ENCODE data around the gene FGFR1OP2. TPM values are rescaled to one million over a fixed set of nuclear protein-coding genes. Genes with fewer than 3 reads are reported as not detected.

The FGFR1OP2 gene
- polyA plus RNA-seq, 3 donors from 2014 or later: 70.7 to 95.1 (median 85.2) TPM

GRCh38 chr12:26961803-26962202 lies 23.5 kb downstream of the FGFR1OP2 start:
- DNase-seq: no peak
- H3K36me3 Mint-ChIP-seq: peaks cover 13 to 36% (median 19%) of the 10 kb centered on the region in 3 donors

GRCh38 chr12:26963413-26963812 lies 25.1 kb downstream of the FGFR1OP2 start:
- Mint-ChIP-seq H3K4me3 (no peak overlapping the region), H3K36me3 (peaks cover 15 to 27% (median 15%) of the 10 kb centered on the region in 3 donors), H3K27ac (peak overlapping the region in 2 of 6 donors; percentile 30 to 48), H3K4me1 (no peaks in the 10 kb centered on the region), H3K27me3 (ENCODE audit: low read depth in 3 of 3) (no peaks in the 10 kb centered on the region), H3K9me3 (no peaks in the 10 kb centered on the region)
- DNase-seq: no peak

More at GRCh38 chr12:26961803-26962202, 23.5 kb downstream of the FGFR1OP2 start:
- Mint-ChIP-seq H3K27me3 (ENCODE audit: low read depth in 3 of 3) (no peaks in the 10 kb centered on the region), H3K9me3 (no peaks in the 10 kb centered on the region), H3K4me1 (peaks cover 0 to 7% of the 10 kb centered on the region in 2 donors), H3K4me3 (no peak overlapping the region), H3K27ac (no peak overlapping the region)

DNA sequence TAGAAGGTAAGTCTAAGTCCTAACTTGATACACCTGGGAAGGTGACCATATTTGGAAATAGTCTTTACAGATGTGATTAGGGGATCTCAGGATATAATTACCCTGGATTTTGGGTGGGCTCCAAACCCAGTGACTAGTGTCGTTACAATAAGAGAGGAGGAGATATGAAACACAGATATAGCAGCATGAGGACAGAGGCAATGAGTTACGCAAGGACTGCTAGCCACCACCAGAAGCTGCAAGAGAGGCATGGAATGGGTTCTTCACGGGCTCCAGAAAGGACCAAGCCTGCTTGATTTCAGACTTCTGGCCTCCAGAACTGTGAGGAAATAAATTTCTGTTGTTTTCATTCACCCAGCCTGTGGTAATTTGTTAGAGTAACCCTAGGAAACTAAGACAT lies 28.6 kb downstream of the FGFR1OP2 start:
- Mint-ChIP-seq H3K4me3 (no peak overlapping the region), H3K36me3 (peaks cover 11 to 24% (median 11%) of the 10 kb centered on the region in 3 donors), H3K4me1 (peaks cover 14 to 18% of the 10 kb centered on the region in 2 donors), H3K27ac (peak overlapping the region in 2 of 6 donors; percentile 37 to 51), H3K9me3 (no peaks in the 10 kb centered on the region), H3K27me3 (ENCODE audit: low read depth in 3 of 3) (no peaks in the 10 kb centered on the region)
- no peak for DNase-seq

DNA sequence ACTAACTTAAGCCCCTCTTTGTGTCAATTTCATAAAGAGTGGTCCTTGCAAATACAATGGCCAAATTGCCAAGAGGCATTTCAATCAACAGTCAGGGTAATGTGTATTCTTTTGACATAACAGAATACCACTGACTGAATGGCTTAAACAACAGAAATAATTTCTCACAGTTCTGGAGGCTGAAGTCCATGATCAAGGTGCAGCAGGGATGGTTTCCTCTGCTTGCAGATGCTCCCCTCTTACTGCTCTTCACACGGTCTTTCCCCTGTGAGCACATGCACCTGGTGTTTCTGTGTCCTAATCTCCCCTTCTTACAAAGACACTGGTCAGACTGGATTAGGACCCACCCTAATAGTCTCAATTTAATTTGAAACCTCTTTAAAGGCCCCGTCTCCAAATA lies 31.9 kb downstream of the FGFR1OP2 start:
- peak overlapping the region in 2 of 6 donors; percentile 43 to 53 for H3K27ac Mint-ChIP-seq

DNA sequence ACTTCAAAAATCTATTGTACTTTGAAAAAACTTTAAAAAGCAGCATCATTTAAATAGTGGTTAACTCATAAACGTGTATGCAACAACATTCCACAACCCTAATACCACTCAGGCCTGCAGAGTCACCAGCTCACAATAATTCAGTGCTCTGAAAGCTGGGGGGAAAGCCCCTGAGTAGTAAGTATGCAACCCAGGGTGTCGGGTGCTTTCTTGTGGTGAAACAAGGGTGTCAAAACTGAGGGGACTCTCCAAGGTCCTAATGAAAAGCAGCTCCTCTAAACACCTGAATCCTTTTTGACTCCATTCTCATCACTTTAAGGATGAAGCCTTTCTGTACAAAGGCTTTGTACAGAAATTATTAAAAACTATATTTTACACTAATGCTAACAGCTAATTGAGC lies 33.7 kb downstream of the FGFR1OP2 start:
- peak; percentile 38 to 52 (median 42) for DNase-seq
- Mint-ChIP-seq H3K4me1 (peaks cover 18 to 22% of the 10 kb centered on the region in 2 donors), H3K27ac (peak overlapping the region; percentile 31 to 83 (median 71)), H3K27me3 (ENCODE audit: low read depth in 3 of 3) (no peaks in the 10 kb centered on the region), H3K36me3 (peaks cover 7 to 38% (median 14%) of the 10 kb centered on the region in 3 donors), H3K4me3 (peak overlapping the region in 2 of 5 donors; percentile 7 to 41), H3K9me3 (no peaks in the 10 kb centered on the region)

More for the DNA sequence above, 31.9 kb downstream of the FGFR1OP2 start:
- H3K27me3 Mint-ChIP-seq (ENCODE audit: low read depth in 3 of 3): no peaks in the 10 kb centered on the region
- H3K4me3 Mint-ChIP-seq: no peak overlapping the region
- H3K36me3 Mint-ChIP-seq: peaks cover 7 to 30% (median 12%) of the 10 kb centered on the region in 3 donors
- peaks cover 18 to 22% of the 10 kb centered on the region in 2 donors for H3K4me1 Mint-ChIP-seq
- no peak for DNase-seq
- H3K9me3 Mint-ChIP-seq: no peaks in the 10 kb centered on the region

GRCh38 chr12:26976687-26977086 lies 38.4 kb downstream of the FGFR1OP2 start:
- H3K27ac Mint-ChIP-seq: peak overlapping the region in 2 of 6 donors; percentile 31 to 34

DNA sequence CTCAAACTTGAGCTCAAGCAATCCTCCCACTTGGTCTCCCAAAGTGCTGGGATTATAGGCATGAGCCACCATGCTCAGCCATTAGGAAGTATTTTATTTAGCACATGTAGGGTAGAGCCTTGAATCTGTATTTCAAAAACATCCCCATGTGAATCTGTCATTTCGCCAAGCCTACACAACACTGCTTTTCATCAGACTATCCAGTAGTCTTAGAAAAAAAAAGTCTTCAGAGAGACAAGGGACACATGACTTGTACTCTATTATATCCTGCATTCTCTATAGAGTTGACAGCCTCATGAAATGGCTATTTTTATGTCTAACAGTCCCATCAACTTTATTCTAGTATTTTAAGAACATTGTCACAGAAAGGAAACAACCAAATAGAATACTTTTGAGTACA lies 40.5 kb downstream of the FGFR1OP2 start:
- peak overlapping the region in 2 of 6 donors; percentile 14 to 17 for H3K27ac Mint-ChIP-seq
- DNase-seq: no peak
- no peaks in the 10 kb centered on the region for H3K27me3 Mint-ChIP-seq (ENCODE audit: low read depth in 3 of 3)
- H3K4me1 Mint-ChIP-seq: peaks cover 1 to 3% of the 10 kb centered on the region in 2 donors
- H3K9me3 Mint-ChIP-seq: no peaks in the 10 kb centered on the region
- H3K4me3 Mint-ChIP-seq: no peak overlapping the region
- peaks cover 21 to 50% (median 21%) of the 10 kb centered on the region in 3 donors for H3K36me3 Mint-ChIP-seq

More at GRCh38 chr12:26976687-26977086, 38.4 kb downstream of the FGFR1OP2 start:
- H3K36me3 Mint-ChIP-seq: peaks cover 6 to 43% (median 18%) of the 10 kb centered on the region in 3 donors
- H3K9me3 Mint-ChIP-seq: no peaks in the 10 kb centered on the region
- H3K4me3 Mint-ChIP-seq: no peak overlapping the region
- no peak for DNase-seq
- peaks cover 5 to 6% of the 10 kb centered on the region in 2 donors for H3K4me1 Mint-ChIP-seq
- H3K27me3 Mint-ChIP-seq (ENCODE audit: low read depth in 3 of 3): no peaks in the 10 kb centered on the region

DNA sequence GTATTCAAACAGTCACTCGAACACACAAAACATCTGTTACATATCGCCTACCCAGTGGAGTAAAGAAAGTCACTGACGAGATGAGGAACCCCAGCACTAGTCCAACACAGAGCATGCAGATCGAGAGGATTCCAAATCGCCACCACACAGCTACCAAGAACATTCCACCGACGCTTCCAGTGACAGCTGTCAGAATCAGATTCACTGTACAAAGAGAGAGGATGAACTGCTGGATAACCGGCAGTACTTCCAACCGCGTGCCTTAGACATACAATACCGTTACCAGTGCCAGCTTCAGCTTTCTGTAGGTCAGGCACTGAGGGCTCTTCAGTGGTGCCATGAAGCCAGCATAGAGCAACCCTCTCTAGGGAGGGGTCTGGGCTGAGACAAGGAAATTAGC lies 41.5 kb downstream of the FGFR1OP2 start:
- peaks cover 2 to 6% of the 10 kb centered on the region in 2 donors for H3K4me1 Mint-ChIP-seq

GRCh38 chr12:26982866-26983265 lies 44.6 kb downstream of the FGFR1OP2 start:
- peak overlapping the region in 1 of 6 donors; percentile 29 for H3K27ac Mint-ChIP-seq
- no peak for DNase-seq
- peaks cover 2 to 6% of the 10 kb centered on the region in 2 donors for H3K4me1 Mint-ChIP-seq
- no peaks in the 10 kb centered on the region for H3K9me3 Mint-ChIP-seq
- H3K36me3 Mint-ChIP-seq: peaks cover 36 to 57% (median 45%) of the 10 kb centered on the region in 3 donors
- no peak overlapping the region for H3K4me3 Mint-ChIP-seq
- H3K27me3 Mint-ChIP-seq (ENCODE audit: low read depth in 3 of 3): peaks cover 0 to 3% (median 0%) of the 10 kb centered on the region in 3 donors

More for the DNA sequence above, 41.5 kb downstream of the FGFR1OP2 start:
- DNase-seq: no peak
- H3K27ac Mint-ChIP-seq: no peak overlapping the region
- H3K4me3 Mint-ChIP-seq: no peak overlapping the region
- H3K9me3 Mint-ChIP-seq: no peaks in the 10 kb centered on the region
- no peaks in the 10 kb centered on the region for H3K27me3 Mint-ChIP-seq (ENCODE audit: low read depth in 3 of 3)
- H3K36me3 Mint-ChIP-seq: peaks cover 22 to 46% (median 27%) of the 10 kb centered on the region in 3 donors

DNA sequence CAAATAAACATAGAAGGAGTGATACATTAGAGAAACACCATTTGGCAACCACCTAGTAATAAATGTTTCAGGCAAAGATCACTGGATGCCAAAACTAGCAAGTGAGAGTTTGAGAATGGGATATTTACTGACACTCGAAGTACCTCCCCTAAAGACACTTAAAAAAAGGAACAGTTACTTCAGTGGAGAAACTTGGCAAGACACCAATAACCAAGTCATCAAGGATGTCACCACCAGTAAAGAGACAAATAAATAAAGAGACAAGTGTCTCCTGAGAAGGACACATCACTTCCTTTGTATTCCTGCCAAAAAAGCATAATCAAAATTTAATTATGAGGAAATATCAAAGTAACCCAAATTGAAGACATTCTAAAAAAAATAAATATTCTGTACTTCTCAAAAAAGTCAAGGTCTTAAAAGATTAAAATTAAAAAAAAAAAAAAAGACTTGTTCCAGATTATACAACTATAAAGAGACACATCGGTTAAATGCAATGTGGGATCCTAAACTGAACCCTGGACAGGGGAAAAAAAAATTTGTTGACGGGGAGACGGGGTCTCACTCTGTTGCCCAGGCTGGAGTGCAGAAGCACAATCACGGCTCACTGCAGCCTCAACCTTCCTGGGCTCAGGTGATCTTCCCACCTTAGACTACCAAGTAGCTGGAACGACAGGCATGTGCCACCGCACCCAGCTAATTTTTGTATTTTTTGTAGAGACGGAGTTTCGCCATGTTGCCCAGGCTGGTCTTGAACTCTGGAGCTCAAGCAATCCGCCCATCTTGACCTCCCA lies 49.6 kb downstream of the FGFR1OP2 start:
- DNase-seq: no peak
- H3K27me3 Mint-ChIP-seq (ENCODE audit: low read depth in 3 of 3): peaks cover 0 to 3% (median 2%) of the 10 kb centered on the region in 3 donors
- H3K27ac Mint-ChIP-seq: peak overlapping the region in 1 of 6 donors; percentile 5
- H3K9me3 Mint-ChIP-seq: no peaks in the 10 kb centered on the region
- H3K36me3 Mint-ChIP-seq: peaks cover 32 to 49% (median 46%) of the 10 kb centered on the region in 3 donors
- peaks cover 2 to 6% of the 10 kb centered on the region in 2 donors for H3K4me1 Mint-ChIP-seq
- H3K4me3 Mint-ChIP-seq: no peak overlapping the region

DNA sequence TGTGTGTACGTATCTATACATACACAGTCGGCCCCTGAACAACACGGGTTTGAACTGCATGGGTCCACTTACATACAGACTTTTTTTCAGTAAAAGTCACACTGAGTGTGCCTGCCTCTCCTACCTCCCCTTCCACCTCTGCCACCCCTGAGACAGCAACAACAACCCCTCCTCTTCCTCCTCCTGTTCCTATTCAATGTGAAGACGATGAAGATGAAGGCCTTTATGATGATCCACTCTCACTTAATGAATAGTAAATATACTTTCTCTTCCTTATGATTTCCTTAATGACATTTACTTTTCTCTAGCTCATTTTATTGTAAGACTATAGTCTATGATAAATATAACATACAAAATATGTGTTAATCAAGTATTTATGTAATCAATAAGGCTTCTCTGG lies 50.4 kb downstream of the FGFR1OP2 start:
- Mint-ChIP-seq H3K4me3 (no peak overlapping the region), H3K9me3 (no peaks in the 10 kb centered on the region), H3K4me1 (peaks cover 2 to 4% of the 10 kb centered on the region in 2 donors), H3K27ac (peak overlapping the region in 1 of 6 donors; percentile 4), H3K27me3 (ENCODE audit: low read depth in 3 of 3) (peaks cover 0 to 3% (median 2%) of the 10 kb centered on the region in 3 donors), H3K36me3 (peaks cover 29 to 48% (median 41%) of the 10 kb centered on the region in 3 donors)
- DNase-seq: no peak

- DNase-seq: no peak
- Mint-ChIP-seq H3K9me3 (no peaks in the 10 kb centered on the region), H3K4me1 (no peaks in the 10 kb centered on the region), H3K36me3 (peaks cover 27 to 43% (median 35%) of the 10 kb centered on the region in 3 donors), H3K4me3 (no peak overlapping the region), H3K27ac (peak overlapping the region in 3 of 6 donors; percentile 4 to 65 (median 61)), H3K27me3 (ENCODE audit: low read depth in 3 of 3) (peaks cover 0 to 3% (median 2%) of the 10 kb centered on the region in 3 donors)
Measured at GRCh38 chr12:26989873-26990272, 51.6 kb downstream of the FGFR1OP2 start.

GRCh38 chr12:26991826-26992225 lies 53.6 kb downstream of the FGFR1OP2 start:
- DNase-seq: no peak
- peaks cover 17 to 41% (median 27%) of the 10 kb centered on the region in 3 donors for H3K36me3 Mint-ChIP-seq
- no peaks in the 10 kb centered on the region for H3K9me3 Mint-ChIP-seq
- H3K27ac Mint-ChIP-seq: no peak overlapping the region
- peaks cover 0 to 3% (median 2%) of the 10 kb centered on the region in 3 donors for H3K27me3 Mint-ChIP-seq (ENCODE audit: low read depth in 3 of 3)
- H3K4me1 Mint-ChIP-seq: peaks cover 0 to 2% of the 10 kb centered on the region in 2 donors
- no peak overlapping the region for H3K4me3 Mint-ChIP-seq

GRCh38 chr12:26994109-26994508 lies 55.8 kb downstream of the FGFR1OP2 start:
- Mint-ChIP-seq H3K9me3 (no peaks in the 10 kb centered on the region), H3K4me3 (no peak overlapping the region), H3K36me3 (peaks cover 13 to 35% (median 20%) of the 10 kb centered on the region in 3 donors), H3K4me1 (peaks cover 15 to 23% of the 10 kb centered on the region in 2 donors), H3K27me3 (ENCODE audit: low read depth in 3 of 3) (peaks cover 0 to 3% (median 2%) of the 10 kb centered on the region in 3 donors), H3K27ac (no peak overlapping the region)
- no peak for DNase-seq
